ENCODE results near the gene GRIA4. TPM values are rescaled to one million over a fixed set of nuclear protein-coding genes. Genes with fewer than 3 reads are reported as not detected.

The GRIA4 gene
- total and polyA plus RNA-seq, 2 of the 13 experiments (the other 11 are each of a cell fraction or from before 2014, with no cell fraction given) = not detected

- WGBS (ENCODE audit: low lambda C conversion rate) = 2% methylated on average over 6 of the region's 6 CpGs
- no peaks in the 10 kb centered on the region for H3K36me3 ChIP-seq (replicated peaks in 1 of 2; ENCODE audit: control insufficient read depth in 1 of 2, insufficient read depth in 2 of 2, low read length in 2 of 2)
- H2AFZ ChIP-seq (ENCODE audit: low read length) = no peak overlapping the region
- BruUV-seq (replicated peaks) = no TSS peak
- H3K4me2 ChIP-seq (ENCODE audit: low read depth, low read length) = no peak overlapping the region
- ChIA-PET CTCF (ENCODE audit: low intra/inter-chr PET ratio, low total read pairs) (no interaction called here), POLR2A (no interaction called here)
- no peaks in the 10 kb centered on the region for H3K9me3 ChIP-seq (ENCODE audit: low read length)
- no peak for FAIRE-seq
- no peak for DNase-seq (ENCODE audit: low spot score)
- H3K27me3 ChIP-seq (ENCODE audit: control insufficient read depth in 1 of 2, insufficient read depth in 2 of 2, low read length in 2 of 2) = no peaks in the 10 kb centered on the region
- no peak for ATAC-seq
- TF ChIP-seq ZBTB49 (CRISPR knock-in tag; IDR thresholded peaks at IDR 0.05; ENCODE audit: borderline replicate concordance) (no peak), ZMAT3 (CRISPR knock-in tag; conservative IDR thresholded peaks at IDR 0.05) (no peak), DNMT1 (CRISPR knock-in tag; IDR thresholded peaks at IDR 0.05) (no peak), FOXP1 (IDR thresholded peaks at IDR 0.05) (no peak), FOXP1 (CRISPR knock-in tag; IDR thresholded peaks at IDR 0.05) (no peak), BRCA1 (CRISPR knock-in tag; IDR thresholded peaks at IDR 0.05) (no peak), ZNF781 (CRISPR knock-in tag; IDR thresholded peaks at IDR 0.05; ENCODE audit: borderline replicate concordance, not compliant biosample characterization) (no peak), ZSCAN12 (CRISPR knock-in tag; IDR thresholded peaks at IDR 0.05) (no peak), ZNF530 (CRISPR knock-in tag; IDR thresholded peaks at IDR 0.05; ENCODE audit: low read depth) (no peak), ZXDC (CRISPR knock-in tag; IDR thresholded peaks at IDR 0.05) (no peak), THAP8 (CRISPR knock-in tag; IDR thresholded peaks at IDR 0.05; ENCODE audit: borderline replicate concordance) (no peak), GMEB2 (CRISPR knock-in tag; IDR thresholded peaks at IDR 0.05; ENCODE audit: low read depth) (no peak), FOSL2 (CRISPR knock-in tag; IDR thresholded peaks at IDR 0.05) (no peak), ZNF280B (CRISPR knock-in tag; IDR thresholded peaks at IDR 0.05; ENCODE audit: borderline replicate concordance) (no peak), ZSCAN31 (CRISPR knock-in tag; IDR thresholded peaks at IDR 0.05; ENCODE audit: low read depth) (no peak), ERF (CRISPR knock-in tag; IDR thresholded peaks at IDR 0.05) (no peak)
- no peak overlapping the region for H3K4me3 ChIP-seq (replicated peaks in 1 of 3; ENCODE audit: insufficient read depth in 1 of 3, low read depth in 2 of 3, low read length in 3 of 3)
- no peak overlapping the region for H3K27ac ChIP-seq (ENCODE audit: extremely low read length, insufficient read depth, low read length)
- intact Hi-C loops (cut with micrococcal nuclease; ENCODE audit: unreplicated experiment) = no loop called here
- no peaks in the 10 kb centered on the region for H3K4me1 ChIP-seq (ENCODE audit: insufficient read depth, low read length)
- in situ Hi-C loops (cut with HindIII; ENCODE audit: extremely low pct_ligation_motif_present, low pct_unique_long_range_greater_than_20kb) = no loop called here
- no peaks in the 10 kb centered on the region for H3K79me2 ChIP-seq (ENCODE audit: insufficient read depth, low read length)
- H4K20me1 ChIP-seq (ENCODE audit: insufficient read depth, low read length) = no peaks in the 10 kb centered on the region
- no peak overlapping the region for H3K9ac ChIP-seq (ENCODE audit: insufficient read depth, low read depth, low read length)
Observed at GRCh38 chr11:105933695-105934094, 323.8 kb downstream of the GRIA4 start.
